Measurements from ENCODE around the gene OS9. TPM values are rescaled to one million over a fixed set of nuclear protein-coding genes. Genes with fewer than 3 reads are reported as not detected.

OS9 gene
- total RNA-seq, 2 donors from 2014 or later, result 103 to 104 TPM

DNA sequence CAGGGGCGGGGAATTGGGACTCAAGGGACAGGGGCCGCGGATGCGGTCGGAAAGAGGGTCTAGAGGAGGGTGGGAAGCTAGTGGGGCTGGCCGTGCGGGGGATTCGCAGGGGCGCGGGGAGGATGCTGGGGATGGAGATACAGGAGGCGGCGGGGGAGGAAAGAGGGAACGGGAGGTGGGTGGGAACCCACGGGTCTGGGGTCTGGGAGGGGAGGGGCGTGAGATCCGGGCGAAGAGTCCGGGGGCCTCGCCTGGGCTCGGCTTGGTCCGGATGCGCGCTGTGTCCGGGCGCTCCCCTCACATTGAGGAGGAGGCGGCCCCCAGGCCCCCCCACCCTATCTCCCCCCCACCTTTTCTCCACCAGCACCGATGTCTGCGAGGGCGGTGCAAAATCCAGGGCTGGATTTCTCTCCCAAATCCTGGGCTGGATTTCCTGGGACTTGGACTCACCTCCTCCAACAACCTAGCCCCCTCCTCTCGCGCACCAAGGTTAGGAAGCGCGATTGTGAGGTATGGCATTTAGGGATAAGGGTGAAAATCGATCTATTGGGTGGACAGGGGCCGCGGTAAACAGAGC lies 44.8 kb downstream of the OS9 start, which contains the start of gene AGAP2:
Gene AGAP2, minus strand, starts transcription at position 82 of the 577 bp plus-strand sequence. CDS start 496 bp downstream, outside the sequence.
- H3K4me3 Mint-ChIP-seq, result peak within 1 kb of the TSS; percentile 56 to 61
- no peaks in the 10 kb centered on the region for H3K9me3 Mint-ChIP-seq
- peaks cover 45% of the 10 kb centered on the region for H3K4me1 Mint-ChIP-seq (ENCODE audit: low read depth)
- peaks cover 2 to 7% of the 10 kb centered on the region in 2 donors for H3K36me3 Mint-ChIP-seq (ENCODE audit: insufficient read depth in 2 of 2)
- H3K27ac Mint-ChIP-seq, result peak within 1 kb of the TSS; percentile 75
- DNase-seq (no peak), ATAC-seq (replicated peaks in 1 of 2) (no peak)
- no peaks in the 10 kb centered on the region for H3K27me3 Mint-ChIP-seq (ENCODE audit: low read depth)

DNA sequence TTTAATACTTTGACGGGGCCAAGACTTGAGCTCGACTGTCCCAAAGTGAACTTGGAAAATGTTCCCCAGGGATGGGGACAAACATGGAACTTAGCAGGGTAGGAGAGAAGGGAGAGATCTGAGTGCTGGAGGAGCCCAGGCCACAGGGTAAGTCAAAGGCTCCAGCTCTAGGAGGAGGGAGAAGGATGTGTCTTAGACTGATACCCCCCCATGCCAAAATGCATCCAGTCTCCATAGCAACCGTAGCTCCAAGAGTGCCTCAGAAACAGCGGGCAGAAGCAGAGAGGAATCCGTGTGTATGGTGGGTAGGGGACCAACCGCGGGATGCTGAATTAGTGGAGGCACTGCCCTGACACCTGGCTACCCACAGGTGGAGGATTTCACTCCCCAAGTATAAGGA lies 45.5 kb downstream of the OS9 start:
- Mint-ChIP-seq H3K27ac (peak overlapping the region; percentile 75), H3K27me3 (ENCODE audit: low read depth) (no peaks in the 10 kb centered on the region), H3K4me1 (ENCODE audit: low read depth) (peaks cover 50% of the 10 kb centered on the region), H3K9me3 (no peaks in the 10 kb centered on the region), H3K4me3 (peak overlapping the region; percentile 56 to 61), H3K36me3 (ENCODE audit: insufficient read depth in 2 of 2) (peaks cover 2 to 6% of the 10 kb centered on the region in 2 donors)
- DNase-seq (no peak), ATAC-seq (replicated peaks in 1 of 2) (no peak)

DNA sequence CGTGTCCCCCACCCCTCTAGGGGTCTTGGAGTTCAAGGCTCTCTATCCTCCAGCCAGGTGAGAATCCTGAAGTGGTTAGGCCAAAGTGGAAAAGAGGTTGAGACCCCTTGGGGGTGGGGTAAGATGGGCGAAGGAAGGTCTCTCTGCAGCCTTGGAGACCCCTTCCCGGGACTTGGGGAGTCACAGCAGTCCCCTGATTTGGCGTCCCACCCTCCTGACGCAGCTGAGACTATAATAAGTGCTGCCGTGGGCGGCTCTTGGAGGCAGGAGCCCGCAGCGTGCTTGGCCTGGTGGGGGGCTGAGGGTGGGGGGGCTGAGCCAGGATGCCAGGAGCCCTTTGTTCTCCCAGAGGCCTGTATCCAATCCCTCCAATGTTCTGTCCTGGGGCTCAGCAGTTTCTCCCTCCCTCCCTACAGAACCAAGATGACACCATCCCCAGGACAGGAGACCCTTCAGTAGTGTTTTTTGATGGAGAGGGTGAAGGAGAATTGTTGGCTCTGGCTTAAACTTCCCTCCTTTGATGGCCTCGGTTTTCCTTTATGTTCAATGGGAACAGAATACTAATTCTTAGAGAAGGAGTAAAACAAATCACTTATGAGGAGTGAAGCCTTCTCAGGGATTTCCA lies 46.1 kb downstream of the OS9 start:
- ATAC-seq (replicated peaks in 1 of 2), result no peak
- Mint-ChIP-seq H3K9me3 (no peaks in the 10 kb centered on the region), H3K4me1 (ENCODE audit: low read depth) (peaks cover 57% of the 10 kb centered on the region), H3K36me3 (ENCODE audit: insufficient read depth in 2 of 2) (peaks cover 4 to 6% of the 10 kb centered on the region in 2 donors), H3K4me3 (peak overlapping the region; percentile 61 to 80), H3K27me3 (ENCODE audit: low read depth) (no peaks in the 10 kb centered on the region), H3K27ac (no peak overlapping the region)
- no peak for DNase-seq

DNA sequence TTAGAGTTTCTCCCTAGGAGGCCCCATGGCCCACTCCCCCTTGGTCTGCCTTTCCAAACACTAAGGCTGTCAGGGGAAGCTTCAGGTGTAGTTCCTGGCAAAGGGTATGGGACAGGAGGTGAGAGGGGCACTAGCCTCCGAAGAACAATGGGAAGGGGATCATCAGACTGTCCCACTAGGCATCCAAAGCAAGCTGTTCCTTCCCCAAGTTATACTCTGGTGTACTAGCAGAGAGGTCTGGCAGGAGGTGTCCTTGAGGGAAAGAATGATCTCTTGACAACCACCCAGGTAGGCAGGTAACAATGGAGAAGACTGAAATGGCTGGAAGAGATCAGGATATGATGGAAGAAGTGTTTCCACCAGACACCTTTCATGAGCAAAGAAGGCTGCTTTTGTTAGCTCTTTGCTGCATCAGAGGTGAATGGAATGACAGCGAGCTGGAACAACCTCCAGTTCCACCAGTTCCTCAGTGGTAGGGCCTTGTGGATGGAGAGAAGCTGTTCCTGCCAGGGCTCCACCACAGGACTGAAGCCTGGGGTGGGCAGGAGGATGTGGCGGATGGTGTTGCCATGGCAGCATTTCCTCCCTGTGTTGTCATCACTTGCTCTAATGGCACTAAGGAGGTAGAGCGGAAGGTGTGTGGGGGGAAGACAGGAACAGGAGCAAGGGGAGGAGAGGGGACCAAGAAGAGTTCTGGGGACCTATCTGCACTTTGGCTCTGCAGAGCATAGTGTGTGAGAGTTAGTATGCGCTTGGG lies 46.9 kb downstream of the OS9 start:
- DNase-seq (peak; percentile 79 to 80), ATAC-seq (replicated peaks in 1 of 2) (peak; percentile 52 to 69)
- Mint-ChIP-seq H3K27ac (peak overlapping the region; percentile 29), H3K9me3 (no peaks in the 10 kb centered on the region), H3K4me3 (peak overlapping the region; percentile 80), H3K36me3 (ENCODE audit: insufficient read depth in 2 of 2) (peaks cover 4 to 6% of the 10 kb centered on the region in 2 donors), H3K4me1 (ENCODE audit: low read depth) (peaks cover 63% of the 10 kb centered on the region), H3K27me3 (ENCODE audit: low read depth) (no peaks in the 10 kb centered on the region)

DNA sequence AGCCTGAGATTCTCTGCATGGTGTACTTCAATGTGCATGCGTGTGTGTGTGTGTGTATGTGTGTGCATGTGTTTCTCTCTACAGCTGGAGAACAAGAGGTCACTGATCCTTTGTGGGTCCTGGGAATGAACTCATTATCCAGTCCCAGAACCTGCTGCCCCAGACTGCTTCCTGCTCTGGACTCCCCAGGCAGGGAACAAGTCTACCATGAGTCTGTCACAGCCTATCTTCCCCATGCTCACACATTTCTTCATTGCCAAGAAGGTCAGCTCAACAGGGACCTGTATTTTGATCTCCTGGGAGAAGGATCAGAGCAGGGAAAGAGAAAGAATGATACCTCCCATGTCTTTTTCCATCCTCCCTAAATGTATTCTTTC lies 47.5 kb downstream of the OS9 start:
- H3K9me3 Mint-ChIP-seq, result no peaks in the 10 kb centered on the region
- H3K27ac Mint-ChIP-seq, result peak overlapping the region; percentile 74
- peaks cover 66% of the 10 kb centered on the region for H3K4me1 Mint-ChIP-seq (ENCODE audit: low read depth)
- DNase-seq (no peak), ATAC-seq (replicated peaks in 1 of 2) (no peak)
- H3K36me3 Mint-ChIP-seq (ENCODE audit: insufficient read depth in 2 of 2), result peaks cover 4 to 6% of the 10 kb centered on the region in 2 donors
- peak overlapping the region; percentile 80 for H3K4me3 Mint-ChIP-seq
- no peaks in the 10 kb centered on the region for H3K27me3 Mint-ChIP-seq (ENCODE audit: low read depth)

DNA sequence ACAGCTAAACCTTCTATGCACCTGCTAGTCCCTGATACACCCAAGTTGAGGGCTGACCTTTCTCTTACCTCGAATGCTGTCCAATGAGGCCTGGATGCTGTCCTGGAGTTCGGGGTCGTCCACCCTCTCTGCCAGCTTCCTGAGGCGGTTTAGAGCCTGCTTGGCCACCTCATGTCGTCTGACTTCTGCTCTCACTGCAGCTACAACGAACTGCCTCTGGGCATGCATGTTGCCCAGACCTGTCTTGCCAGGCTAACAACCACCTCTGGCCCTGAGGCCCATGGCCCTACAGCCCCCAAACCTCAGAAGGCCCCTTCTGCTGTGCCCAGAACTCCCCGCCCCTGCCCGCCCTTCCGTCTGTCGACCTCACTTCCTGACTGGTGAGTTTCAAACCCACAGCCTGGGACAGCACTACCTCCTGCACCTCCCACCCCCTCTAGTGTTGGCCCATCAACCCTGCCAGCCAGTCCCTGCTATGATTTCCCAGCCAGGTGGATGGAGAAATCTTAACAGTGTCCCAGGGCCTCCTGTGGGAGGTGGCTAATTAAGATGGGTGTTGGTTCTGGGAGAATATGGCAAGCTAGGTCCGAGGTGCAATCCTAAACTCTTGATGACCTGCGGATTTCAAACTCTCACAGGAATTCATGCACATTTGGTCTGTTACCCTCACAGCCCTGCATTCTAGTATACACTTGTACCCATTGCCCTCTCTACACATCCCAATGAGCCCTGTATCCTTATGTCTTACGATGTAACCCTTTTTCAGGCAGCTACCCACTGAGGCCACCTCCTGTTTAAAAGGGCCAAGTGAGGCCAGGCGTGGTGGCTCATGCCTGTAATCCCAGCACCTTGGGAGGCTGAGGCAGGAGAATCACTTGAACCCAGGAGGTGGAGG lies 48.2 kb downstream of the OS9 start:
- Mint-ChIP-seq H3K4me3 (peak overlapping the region; percentile 80), H3K4me1 (ENCODE audit: low read depth) (peaks cover 62% of the 10 kb centered on the region), H3K9me3 (no peaks in the 10 kb centered on the region), H3K27ac (peak overlapping the region; percentile 74), H3K36me3 (ENCODE audit: insufficient read depth in 2 of 2) (peaks cover 4 to 6% of the 10 kb centered on the region in 2 donors), H3K27me3 (ENCODE audit: low read depth) (no peaks in the 10 kb centered on the region)
- ATAC-seq (replicated peaks in 1 of 2) (peak; percentile 71 to 75), DNase-seq (peak; percentile 77 to 83)

DNA sequence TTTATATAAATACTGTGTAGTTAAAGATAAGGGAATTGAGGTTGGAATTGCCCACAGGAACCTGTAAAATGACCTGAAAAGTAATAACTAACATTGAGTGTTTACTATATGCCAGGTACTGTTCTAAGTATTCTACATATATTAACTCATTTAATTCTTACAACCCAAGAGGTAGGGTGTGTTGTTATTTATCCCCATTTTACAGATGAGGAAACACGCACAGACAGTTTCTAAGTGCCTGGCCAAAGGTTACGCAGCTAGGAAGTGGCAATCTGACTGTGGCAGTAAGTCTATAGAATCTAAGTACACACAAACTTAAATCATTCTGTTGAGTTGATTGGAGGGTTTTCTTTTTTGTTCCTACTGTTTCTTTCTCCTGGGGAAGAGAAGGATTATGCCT lies 49.8 kb downstream of the OS9 start:
- H3K36me3 Mint-ChIP-seq (ENCODE audit: insufficient read depth in 2 of 2), result peaks cover 4 to 19% of the 10 kb centered on the region in 2 donors
- ATAC-seq (replicated peaks in 1 of 2) (no peak), DNase-seq (no peak)
- H3K4me3 Mint-ChIP-seq, result peak overlapping the region; percentile 88 to 99
- peaks cover 62% of the 10 kb centered on the region for H3K4me1 Mint-ChIP-seq (ENCODE audit: low read depth)
- no peaks in the 10 kb centered on the region for H3K27me3 Mint-ChIP-seq (ENCODE audit: low read depth)
- H3K27ac Mint-ChIP-seq, result peak overlapping the region; percentile 65
- H3K9me3 Mint-ChIP-seq, result no peaks in the 10 kb centered on the region

DNA sequence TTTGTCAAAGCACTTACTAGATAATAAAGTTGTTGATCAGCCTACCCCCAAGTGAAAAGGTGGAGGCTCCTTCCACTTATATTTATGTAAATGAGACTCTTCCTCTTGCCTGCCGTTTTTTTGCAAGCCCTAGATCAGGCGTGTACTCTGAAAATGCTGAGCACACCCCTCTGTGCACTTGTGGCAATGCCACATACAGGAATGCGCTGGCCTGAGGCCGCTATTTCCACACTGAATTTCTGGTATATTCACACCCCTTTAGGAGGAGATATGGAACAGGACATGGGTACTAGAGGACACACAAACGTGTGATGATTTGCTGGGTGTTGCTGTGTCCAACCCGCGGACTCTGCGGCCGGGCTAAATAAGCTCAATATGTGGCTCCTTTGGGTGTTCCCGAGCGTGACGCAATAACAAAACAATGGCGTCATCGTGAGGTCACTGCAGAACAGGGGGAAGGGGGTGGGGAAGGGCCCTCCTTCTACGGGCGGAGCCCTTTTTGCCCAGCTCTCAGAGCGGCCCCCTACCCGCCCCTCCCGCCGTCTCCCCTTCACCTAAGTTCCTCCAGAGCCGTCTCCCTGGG lies 50.4 kb downstream of the OS9 start:
- peak; percentile 52 to 60 for ATAC-seq (replicated peaks in 1 of 2)
- Mint-ChIP-seq H3K4me1 (ENCODE audit: low read depth) (peaks cover 63% of the 10 kb centered on the region), H3K9me3 (no peaks in the 10 kb centered on the region)

DNA sequence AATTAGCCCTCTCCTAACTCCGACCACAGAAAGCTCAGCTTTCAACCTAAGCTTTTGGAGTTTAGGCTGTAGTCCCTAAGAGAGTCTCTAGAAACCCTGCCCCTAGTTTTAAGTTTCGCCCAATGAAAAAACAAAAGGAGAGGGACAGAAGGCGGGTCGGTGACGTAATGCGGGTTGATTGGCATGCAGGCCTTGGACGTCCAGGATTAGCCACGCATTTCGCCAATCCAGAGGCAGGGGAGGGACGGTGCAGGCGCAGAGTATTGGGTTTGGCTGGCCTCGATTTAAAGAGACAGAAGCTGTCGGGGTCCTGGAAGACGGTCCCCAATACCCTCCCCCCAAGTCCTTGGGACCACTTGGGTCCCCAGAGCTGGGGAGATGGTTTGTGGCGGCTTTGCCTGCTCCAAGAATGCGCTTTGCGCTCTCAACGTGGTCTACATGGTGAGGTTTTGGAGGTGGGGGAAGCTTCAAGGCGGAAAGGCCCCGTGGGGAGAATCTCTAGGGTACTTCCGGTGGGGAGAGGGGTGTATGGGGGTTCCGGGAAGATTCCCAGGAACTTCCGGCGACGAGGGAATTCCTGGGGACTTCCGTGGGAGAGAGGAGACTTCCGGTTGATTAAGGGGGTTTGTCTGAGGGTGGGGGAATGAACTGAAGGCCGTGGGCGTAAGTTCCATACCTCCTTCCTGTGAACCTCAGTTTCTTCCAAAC lies 51.0 kb downstream of the OS9 start, which contains the start of gene TSPAN31:
Gene TSPAN31, plus strand, starts transcription at position 263 of the 708 bp plus-strand sequence. Its CDS starts 116 bp downstream, at position 379.
- H3K27ac Mint-ChIP-seq, result peak within 1 kb of the TSS; percentile 65
- peak; percentile 86 to 88 for ATAC-seq (replicated peaks in 1 of 2)
- peak; percentile 95 to 97 for DNase-seq
- H3K4me3 Mint-ChIP-seq, result peak within 1 kb of the TSS; percentile 88 to 99
- no peaks in the 10 kb centered on the region for H3K9me3 Mint-ChIP-seq
- H3K27me3 Mint-ChIP-seq (ENCODE audit: low read depth), result no peaks in the 10 kb centered on the region
- peaks cover 56% of the 10 kb centered on the region for H3K4me1 Mint-ChIP-seq (ENCODE audit: low read depth)
- H3K36me3 Mint-ChIP-seq (ENCODE audit: insufficient read depth in 2 of 2), result peaks cover 4 to 25% of the 10 kb centered on the region in 2 donors

More for the DNA sequence above, 50.4 kb downstream of the OS9 start:
- Mint-ChIP-seq H3K36me3 (ENCODE audit: insufficient read depth in 2 of 2) (peaks cover 4 to 24% of the 10 kb centered on the region in 2 donors), H3K27me3 (ENCODE audit: low read depth) (no peaks in the 10 kb centered on the region), H3K27ac (peak overlapping the region; percentile 65), H3K4me3 (peak overlapping the region; percentile 88 to 99)
- DNase-seq, result peak; percentile 74 to 83

DNA sequence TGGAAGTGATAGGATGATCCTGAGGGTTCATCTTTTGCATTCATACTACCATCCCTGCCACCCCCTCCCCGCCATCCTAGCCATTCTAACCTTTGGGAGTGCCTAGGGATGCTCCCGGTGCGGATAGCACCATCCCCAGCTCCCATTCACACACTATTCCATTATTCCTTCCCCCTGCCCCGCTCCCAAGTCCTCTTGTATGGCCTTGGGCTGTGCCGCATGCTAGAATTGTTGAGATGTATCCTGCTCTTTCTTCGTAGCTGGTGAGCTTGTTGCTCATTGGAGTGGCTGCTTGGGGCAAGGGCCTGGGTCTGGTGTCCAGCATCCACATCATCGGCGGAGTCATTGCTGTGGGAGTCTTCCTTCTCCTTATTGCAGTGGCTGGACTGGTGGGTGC lies 51.6 kb downstream of the OS9 start:
- no peaks in the 10 kb centered on the region for H3K9me3 Mint-ChIP-seq
- H3K27ac Mint-ChIP-seq, result peak overlapping the region; percentile 65
- H3K36me3 Mint-ChIP-seq (ENCODE audit: insufficient read depth in 2 of 2), result peaks cover 6 to 27% of the 10 kb centered on the region in 2 donors
- H3K4me3 Mint-ChIP-seq, result peak overlapping the region; percentile 88 to 99
- no peak for ATAC-seq (replicated peaks in 1 of 2)
- H3K4me1 Mint-ChIP-seq (ENCODE audit: low read depth), result peaks cover 55% of the 10 kb centered on the region
- no peaks in the 10 kb centered on the region for H3K27me3 Mint-ChIP-seq (ENCODE audit: low read depth)
- no peak for DNase-seq

DNA sequence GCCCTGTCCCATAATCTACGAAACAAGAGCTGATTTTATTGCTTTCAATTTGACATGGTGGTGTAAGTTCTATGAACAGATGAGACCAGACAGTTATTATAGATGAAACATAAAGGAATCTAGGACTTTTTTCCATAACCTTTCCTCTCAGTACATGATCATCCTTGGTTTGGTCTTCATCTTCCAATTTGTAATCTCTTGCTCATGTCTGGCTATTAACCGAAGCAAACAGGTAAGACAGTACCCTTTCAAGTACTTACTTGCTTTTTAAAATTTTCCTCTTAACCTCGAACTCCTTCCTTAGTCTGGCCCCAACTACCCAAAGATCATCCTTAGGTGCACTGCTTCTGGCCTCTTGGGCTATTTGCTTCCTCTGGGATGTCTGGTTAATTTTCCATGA lies 52.1 kb downstream of the OS9 start:
- Mint-ChIP-seq H3K36me3 (ENCODE audit: insufficient read depth in 2 of 2) (peaks cover 8 to 28% of the 10 kb centered on the region in 2 donors), H3K27me3 (ENCODE audit: low read depth) (no peaks in the 10 kb centered on the region), H3K4me3 (peak overlapping the region; percentile 88 to 99), H3K4me1 (ENCODE audit: low read depth) (peaks cover 55% of the 10 kb centered on the region), H3K9me3 (no peaks in the 10 kb centered on the region), H3K27ac (peak overlapping the region; percentile 65)
- ATAC-seq (replicated peaks in 1 of 2) (no peak), DNase-seq (no peak)
